ENCODE measurements around the gene TRIM9. TPM values are rescaled to one million over a fixed set of nuclear protein-coding genes. Genes with fewer than 3 reads are reported as not detected.
"Not testable (repeated sequence)": the region's sequence is repeated elsewhere in the genome, so short reads cannot be mapped to it uniquely, and the experiment has no call there.

Gene TRIM9
- total RNA-seq, 1 donor from 2014 or later: under 0.01 TPM

GRCh38 chr14:50957296-50957695 is 137.6 kb downstream of the TRIM9 start:
- DNase-seq (ENCODE audit: low read depth): no peak
- H3K4me3 ChIP-seq (ENCODE audit: low read depth, low read length): no peak overlapping the region

DNA sequence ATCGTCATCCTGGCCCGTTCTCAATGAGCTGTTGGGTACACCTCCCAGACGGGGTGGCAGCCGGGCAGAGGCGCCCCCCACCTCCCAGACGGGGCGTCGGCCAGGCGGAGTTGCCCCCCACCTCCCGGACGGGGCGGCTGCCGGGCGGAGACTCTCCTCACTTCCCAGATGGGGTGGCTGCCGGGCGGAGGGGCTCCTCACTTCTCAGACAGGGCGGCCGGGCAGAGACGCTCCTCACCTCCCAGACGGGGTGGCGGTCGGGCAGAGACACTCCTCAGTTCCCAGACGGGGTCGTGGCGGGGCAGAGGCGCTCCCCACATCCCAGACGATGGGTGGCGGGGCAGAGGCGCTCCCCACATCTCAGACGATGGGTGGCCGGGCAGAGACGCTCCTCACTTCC is 138.5 kb downstream of the TRIM9 start:
- not testable (repeated sequence) for H3K27me3 ChIP-seq (ENCODE audit: control insufficient read depth, insufficient read depth, low read length); H3K36me3 ChIP-seq (ENCODE audit: control insufficient read depth, insufficient read depth, low read length); DNase-seq (ENCODE audit: low read depth); H3K4me3 ChIP-seq (ENCODE audit: low read depth, low read length); FAIRE-seq

More at GRCh38 chr14:50957296-50957695, 137.6 kb downstream of the TRIM9 start:
- TF ChIP-seq, protein P1, sequence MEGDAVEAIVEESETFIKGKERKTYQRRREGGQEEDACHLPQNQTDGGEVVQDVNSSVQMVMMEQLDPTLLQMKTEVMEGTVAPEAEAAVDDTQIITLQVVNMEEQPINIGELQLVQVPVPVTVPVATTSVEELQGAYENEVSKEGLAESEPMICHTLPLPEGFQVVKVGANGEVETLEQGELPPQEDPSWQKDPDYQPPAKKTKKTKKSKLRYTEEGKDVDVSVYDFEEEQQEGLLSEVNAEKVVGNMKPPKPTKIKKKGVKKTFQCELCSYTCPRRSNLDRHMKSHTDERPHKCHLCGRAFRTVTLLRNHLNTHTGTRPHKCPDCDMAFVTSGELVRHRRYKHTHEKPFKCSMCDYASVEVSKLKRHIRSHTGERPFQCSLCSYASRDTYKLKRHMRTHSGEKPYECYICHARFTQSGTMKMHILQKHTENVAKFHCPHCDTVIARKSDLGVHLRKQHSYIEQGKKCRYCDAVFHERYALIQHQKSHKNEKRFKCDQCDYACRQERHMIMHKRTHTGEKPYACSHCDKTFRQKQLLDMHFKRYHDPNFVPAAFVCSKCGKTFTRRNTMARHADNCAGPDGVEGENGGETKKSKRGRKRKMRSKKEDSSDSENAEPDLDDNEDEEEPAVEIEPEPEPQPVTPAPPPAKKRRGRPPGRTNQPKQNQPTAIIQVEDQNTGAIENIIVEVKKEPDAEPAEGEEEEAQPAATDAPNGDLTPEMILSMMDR (IDR thresholded peaks at IDR 0.05; ENCODE audit: insufficient read depth, low read length, severe bottlenecking): no peak
- no peaks in the 10 kb centered on the region for H3K36me3 ChIP-seq (ENCODE audit: control insufficient read depth, insufficient read depth, low read length)
- FAIRE-seq: no peak
- no peaks in the 10 kb centered on the region for H3K27me3 ChIP-seq (ENCODE audit: control insufficient read depth, insufficient read depth, low read length)

- TF ChIP-seq, protein P1 (IDR thresholded peaks at IDR 0.05; ENCODE audit: insufficient read depth, low read length, severe bottlenecking): peak; percentile 63
- no peaks in the 10 kb centered on the region for H3K36me3 ChIP-seq (ENCODE audit: control insufficient read depth, insufficient read depth, low read length)
- H3K4me3 ChIP-seq (ENCODE audit: low read depth, low read length): no peak overlapping the region
- FAIRE-seq (peak; percentile 82), DNase-seq (ENCODE audit: low read depth) (peak; percentile 100)
- no peaks in the 10 kb centered on the region for H3K27me3 ChIP-seq (ENCODE audit: control insufficient read depth, insufficient read depth, low read length)
These were observed 139.4 kb downstream of the TRIM9 start for GRCh38 chr14:50955373-50956043.

- DNase-seq (ENCODE audit: low read depth) (peak; percentile 88), FAIRE-seq (no peak)
These were observed 140.0 kb downstream of the TRIM9 start for GRCh38 chr14:50954811-50955372.

DNA sequence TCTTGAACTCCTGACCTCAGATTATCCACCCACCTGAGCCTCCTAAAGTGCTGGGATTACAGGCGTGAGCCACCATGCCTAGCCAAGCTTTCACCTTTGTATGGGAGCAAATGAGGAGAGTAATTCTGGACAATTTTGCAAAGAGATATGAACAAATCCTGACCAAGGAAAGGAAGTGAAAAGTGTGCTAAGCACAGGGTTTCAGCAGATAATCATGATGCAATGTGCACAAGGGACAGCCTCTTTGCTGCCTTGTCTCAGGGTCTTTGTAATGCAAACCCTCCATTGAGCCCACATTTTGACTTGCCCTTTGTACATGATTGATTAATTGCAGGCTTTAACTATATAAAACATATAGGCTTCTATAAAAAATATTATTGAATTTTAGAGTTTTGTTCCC is 141.4 kb downstream of the TRIM9 start:
- Histone ChIP-seq H3K36me3 (ENCODE audit: control insufficient read depth, insufficient read depth, low read length) (no peaks in the 10 kb centered on the region), H3K4me3 (ENCODE audit: low read depth, low read length) (no peak overlapping the region), H3K27me3 (ENCODE audit: control insufficient read depth, insufficient read depth, low read length) (no peaks in the 10 kb centered on the region)
- DNase-seq (ENCODE audit: low read depth) (no peak), FAIRE-seq (no peak)
- TF ChIP-seq, protein P1 (IDR thresholded peaks at IDR 0.05; ENCODE audit: insufficient read depth, low read length, severe bottlenecking): no peak

More at GRCh38 chr14:50954811-50955372, 140.0 kb downstream of the TRIM9 start:
- Histone ChIP-seq H3K4me3 (ENCODE audit: low read depth, low read length) (no peak overlapping the region), H3K27me3 (ENCODE audit: control insufficient read depth, insufficient read depth, low read length) (no peaks in the 10 kb centered on the region), H3K36me3 (ENCODE audit: control insufficient read depth, insufficient read depth, low read length) (no peaks in the 10 kb centered on the region)
- TF ChIP-seq, protein P1 (IDR thresholded peaks at IDR 0.05; ENCODE audit: insufficient read depth, low read length, severe bottlenecking): peak; percentile 59

GRCh38 chr14:50951032-50951431 is 143.9 kb downstream of the TRIM9 start:
- no peak for DNase-seq (ENCODE audit: low read depth)
- TF ChIP-seq, protein P1 (IDR thresholded peaks at IDR 0.05; ENCODE audit: insufficient read depth, low read length, severe bottlenecking): no peak
- Histone ChIP-seq H3K4me3 (ENCODE audit: low read depth, low read length) (no peak overlapping the region), H3K27me3 (ENCODE audit: control insufficient read depth, insufficient read depth, low read length) (no peaks in the 10 kb centered on the region), H3K36me3 (ENCODE audit: control insufficient read depth, insufficient read depth, low read length) (no peaks in the 10 kb centered on the region)
- no peak for FAIRE-seq
